HG03280 (cell line): ENCODE measurements around the gene DLGAP3.

Experiments
- ATAC-seq: cut with Tn5 transposase; IDR thresholded peaks from one replicate; pipeline ENCODE4 v1.9.1; 2021; ENCODE audit warnings: mild to moderate bottlenecking, moderate library complexity; ENCODE audit not compliant: unreplicated experiment

The DLGAP3 gene

DNA sequence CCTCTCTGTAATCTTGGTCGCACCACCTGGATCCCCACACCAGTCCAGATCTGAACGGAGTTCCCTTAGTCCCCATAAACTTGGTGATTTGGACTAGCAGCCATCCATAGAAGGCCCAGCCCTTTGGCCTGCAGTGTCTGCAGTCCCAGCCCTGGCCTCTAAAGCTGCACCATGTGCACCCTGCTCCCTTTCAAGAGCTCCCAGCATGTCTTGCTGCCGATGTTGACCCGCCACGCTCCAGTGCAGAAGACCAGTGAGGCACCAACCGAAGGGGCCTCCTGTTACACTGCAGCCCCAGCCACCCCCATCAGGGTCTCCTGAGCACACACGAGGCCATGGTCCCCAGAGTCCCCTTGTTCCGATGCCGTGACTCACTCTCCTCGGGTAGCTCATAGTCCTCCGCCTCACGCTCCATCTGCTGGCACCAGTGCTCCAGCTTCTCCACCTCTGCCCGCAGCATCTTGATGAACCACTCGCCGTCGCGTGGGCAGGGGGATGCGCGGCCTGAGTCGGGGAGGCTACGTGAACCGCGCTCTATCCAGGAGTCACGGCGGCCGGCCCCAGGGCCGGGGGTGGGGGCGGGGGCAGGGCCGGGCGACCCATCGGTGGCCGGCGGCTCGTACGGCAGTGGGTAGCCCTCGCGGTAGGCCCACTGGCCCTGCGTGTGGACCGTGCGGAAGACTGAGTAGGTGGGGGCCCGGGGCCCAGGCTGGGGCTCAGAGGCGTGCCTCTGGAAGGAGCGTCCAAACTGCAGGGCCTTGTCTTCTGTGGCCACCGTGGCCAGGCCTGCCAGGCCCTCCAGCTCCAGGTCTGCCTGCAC lies 61.0 kb downstream of the DLGAP3 start:
- ATAC-seq, result no peak

DNA sequence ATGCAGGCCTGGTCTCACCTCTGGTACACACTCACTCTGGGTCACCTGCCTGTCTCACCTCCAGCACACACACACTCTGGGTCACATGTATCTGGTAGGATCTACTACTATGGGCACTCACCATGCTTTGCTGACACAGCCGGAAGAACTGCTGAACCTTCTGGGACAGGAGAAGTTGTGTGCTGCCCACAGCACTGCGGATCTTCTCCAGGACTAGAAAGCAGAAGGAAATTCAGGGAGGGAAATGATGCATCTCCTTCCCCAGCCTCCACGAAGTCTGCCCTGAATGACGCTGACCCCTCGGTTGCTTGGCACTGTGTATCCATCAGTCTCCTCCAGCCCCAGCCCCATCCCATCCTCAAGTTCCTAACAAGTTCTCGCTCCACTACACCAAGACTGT lies 62.0 kb downstream of the DLGAP3 start:
- ATAC-seq, result no peak

DNA sequence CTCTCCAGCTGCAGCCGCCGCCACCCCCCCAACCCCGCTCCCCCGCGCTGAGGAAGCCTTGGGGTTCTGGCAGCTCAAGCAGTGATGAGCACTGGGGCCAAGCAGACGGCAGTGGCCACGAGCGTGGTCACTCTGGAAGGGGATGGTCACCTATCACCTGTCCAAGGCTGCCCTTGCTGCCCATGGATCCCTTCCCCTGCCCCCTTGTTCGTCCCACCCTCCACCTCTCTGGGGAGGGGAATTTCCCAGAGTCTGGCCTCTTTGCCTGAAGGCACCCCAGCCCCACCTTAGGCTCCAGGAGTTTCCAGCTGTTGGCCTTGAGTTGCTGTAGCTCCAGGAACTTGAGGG lies 62.7 kb downstream of the DLGAP3 start:
- peak; percentile 31 for ATAC-seq

DNA sequence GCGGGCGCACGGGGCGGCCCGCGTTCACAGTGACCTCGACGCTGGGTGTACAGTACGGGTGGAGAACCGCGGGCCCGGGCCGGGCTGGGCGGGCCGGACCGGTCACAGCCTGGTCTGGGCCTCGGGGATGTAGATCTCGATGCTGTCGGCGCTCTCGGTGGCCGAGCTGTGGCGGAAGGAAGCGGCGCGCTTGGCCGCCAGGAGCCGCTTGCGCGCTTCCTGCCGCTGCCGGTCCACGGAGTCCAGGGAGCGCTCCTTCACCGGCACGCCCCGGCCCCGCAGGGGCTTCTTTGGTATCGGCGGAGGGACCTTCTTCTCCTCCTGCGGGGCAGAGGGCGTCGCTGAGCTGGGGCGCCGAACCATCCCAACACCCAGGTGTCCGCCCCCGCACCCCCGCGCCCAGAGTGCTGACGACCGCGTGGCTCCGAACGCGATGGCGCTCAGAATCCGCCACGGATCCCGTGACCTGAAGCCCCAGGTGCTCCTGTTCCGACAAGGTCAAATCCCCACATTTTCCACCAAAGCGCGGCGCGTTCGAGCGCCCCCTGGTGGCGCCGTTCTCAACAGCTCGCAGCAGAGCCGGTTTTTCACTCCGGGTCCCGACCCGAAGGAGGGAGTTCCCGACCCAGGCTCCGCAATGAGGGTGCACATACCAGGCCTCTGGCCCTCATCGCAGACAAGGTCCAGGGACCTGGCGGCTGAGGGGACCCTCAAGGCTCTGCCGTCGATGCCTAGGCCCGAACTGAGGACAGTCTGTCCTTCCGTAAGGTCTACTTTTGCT lies 63.3 kb downstream of the DLGAP3 start:
- ATAC-seq, result peak; percentile 66

DNA sequence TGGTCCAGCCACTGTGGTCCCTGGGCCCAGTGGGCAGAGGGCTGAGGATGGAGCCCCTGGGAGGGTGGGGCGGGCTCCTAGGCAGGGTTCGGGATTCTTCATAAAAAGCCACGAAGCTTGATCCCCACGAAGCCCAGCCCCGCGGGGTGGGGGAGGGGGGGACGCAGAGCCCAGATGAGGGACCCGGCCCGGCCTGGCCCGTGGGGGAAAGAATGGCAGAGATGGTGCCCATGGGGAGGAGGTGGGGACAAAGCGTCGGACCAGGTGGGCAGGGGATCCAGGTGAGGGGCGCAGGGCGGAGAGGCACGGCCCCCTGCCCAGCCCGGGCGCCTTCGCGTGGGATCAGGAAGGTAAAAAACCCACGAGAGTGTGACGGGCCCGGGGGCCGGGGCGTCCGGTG lies 63.9 kb downstream of the DLGAP3 start:
- ATAC-seq, result no peak

DNA sequence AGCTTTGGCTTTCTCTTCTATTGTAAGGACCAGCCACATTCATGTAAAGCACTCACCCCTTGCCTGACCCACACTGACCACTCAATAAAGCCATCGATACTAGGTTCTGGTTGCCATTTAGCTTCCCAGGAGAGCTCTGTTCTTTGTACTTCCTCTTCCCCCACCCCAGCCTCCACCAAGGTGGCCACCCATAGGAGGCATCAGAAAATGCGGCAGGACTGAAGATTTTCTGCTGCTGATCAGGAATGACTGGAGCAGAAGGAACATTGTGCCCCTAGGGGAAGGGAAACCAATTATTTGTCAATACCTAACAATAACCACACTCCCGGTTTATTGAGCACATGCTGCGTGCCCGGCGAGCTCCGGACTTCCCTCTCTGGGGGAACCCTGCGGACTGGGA lies 64.7 kb downstream of the DLGAP3 start:
- ATAC-seq, result no peak

DNA sequence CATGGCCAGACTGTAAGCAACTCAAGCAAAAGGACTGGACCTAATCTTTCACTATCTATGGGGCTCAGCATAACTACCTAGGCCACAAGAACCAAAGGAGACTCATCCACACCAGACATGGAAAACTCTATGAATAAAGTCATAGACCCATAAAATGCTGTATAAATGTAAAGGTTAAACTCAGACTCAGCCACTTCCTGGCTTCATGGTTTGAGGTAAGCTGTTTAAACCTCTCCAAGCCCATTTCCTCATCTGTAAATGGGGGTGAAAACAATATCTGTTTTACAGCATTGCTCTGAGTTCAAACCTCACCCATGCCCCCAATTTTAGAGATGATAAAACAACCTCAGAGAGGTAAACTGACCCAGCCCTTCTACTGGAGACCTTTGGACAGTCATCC lies 65.9 kb downstream of the DLGAP3 start:
- ATAC-seq, result no peak

DNA sequence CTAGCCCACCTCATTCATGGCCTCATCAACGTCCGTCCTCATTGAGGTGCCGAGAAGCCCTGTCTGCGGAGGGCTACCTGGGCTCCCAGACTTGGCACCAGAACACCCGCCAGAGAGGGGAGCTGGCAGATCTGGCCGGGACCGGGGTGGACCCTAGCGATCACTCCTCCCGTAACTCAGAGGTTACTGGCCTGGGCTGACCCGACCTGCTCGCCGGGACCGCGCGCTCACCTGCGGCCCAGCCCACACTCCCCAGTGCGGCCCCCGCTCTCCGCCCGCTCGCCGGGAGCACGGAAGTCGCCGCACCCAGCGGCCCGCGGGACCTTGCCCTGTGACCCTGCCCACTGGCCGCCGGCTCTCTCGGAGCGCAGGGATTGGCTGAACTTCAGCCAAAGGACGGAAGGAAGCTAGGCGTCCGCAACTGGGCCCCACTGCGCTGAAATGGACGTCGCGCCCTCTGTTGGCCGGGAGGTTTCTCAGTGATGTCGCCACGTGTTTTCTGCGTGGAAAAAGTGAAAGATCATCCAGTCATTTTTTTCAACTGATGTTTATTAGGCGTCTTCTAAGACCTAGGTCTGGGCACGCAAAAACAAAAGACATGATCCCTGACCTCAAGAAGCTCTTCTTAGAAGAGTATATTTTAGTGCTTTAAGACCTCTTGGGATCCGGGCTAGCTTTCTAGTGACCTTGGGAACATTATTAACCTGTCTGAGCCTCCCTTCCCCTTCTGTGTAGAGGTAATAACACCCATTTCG lies 69.8 kb downstream of the DLGAP3 start, which contains the start of gene SMIM12:
Gene SMIM12 (minus strand): TSS at position 304 of the 755 bp plus-strand sequence. CDS start 3,772 bp downstream, outside the sequence.
- peak; percentile 97 for ATAC-seq

DNA sequence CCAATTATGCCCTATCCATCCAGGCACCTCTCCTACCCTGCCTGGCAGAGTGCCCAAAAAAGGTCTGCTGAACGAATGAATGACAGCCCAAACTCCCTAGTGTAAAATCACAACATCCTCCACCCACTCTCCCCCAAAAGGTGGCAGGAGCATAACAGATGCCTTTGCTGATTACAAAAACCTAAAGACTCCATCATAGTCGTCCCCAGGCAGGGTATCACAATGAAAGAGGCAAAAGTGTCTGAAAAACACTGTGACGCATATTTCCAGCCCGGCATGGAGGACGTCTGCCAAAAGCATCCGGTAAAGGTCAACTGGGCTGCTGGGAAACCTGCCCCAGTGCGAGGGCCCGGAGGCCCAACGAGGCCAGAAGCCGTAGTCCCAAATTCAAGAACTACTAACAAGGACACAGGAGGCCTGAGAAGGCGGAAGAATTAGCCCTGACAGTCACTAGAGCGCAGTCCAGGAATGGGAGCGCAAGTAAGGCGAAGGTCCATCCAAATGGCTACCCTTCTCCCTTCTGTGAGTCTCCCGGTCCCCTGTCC lies 70.5 kb downstream of the DLGAP3 start:
- no peak for ATAC-seq

DNA sequence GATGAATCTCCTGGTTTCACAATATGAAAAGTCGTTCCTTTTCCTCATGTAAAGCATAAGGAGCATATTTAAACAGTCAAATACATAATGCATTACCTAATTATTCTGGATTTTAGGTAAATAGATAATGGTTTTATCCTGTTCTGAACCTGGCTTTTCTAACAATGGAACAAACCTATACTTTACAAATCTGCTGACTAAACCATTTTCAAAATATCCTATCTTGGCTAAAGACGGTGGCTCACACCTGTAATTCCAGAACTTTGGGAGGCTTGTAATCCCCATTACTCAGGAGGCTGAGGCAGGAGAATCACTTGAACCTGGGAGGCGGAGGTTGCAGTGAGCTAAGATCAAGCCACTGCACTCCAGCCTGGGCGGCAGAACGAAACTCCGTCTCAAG lies 72.8 kb downstream of the DLGAP3 start:
- no peak for ATAC-seq

DNA sequence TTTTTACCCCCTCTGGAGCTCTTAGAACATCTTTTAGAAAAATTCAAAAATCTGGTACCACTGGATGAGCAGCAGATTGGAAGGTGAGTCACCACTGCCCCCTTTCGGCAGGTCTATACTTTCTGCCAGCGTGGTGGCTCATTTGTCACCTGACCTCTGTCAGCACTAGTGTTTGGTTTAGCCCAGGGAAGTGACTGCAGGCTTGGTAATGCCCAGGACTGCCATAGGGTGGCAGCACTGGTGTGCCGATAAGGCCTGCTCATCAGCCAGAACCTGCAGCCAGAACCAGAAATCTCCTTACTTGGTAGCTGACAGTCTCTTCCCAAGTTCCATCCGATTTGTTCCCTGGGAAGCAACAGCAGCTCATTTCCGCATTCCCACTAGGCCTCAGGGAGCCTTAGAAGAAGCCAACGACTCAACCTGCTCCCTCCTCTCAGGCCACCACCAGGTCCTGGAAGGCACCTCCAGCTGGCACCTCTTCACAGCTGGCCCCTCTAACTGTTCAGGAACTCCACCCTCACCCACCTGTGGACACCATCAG lies 76.7 kb downstream of the DLGAP3 start:
- peak; percentile 98 for ATAC-seq

DNA sequence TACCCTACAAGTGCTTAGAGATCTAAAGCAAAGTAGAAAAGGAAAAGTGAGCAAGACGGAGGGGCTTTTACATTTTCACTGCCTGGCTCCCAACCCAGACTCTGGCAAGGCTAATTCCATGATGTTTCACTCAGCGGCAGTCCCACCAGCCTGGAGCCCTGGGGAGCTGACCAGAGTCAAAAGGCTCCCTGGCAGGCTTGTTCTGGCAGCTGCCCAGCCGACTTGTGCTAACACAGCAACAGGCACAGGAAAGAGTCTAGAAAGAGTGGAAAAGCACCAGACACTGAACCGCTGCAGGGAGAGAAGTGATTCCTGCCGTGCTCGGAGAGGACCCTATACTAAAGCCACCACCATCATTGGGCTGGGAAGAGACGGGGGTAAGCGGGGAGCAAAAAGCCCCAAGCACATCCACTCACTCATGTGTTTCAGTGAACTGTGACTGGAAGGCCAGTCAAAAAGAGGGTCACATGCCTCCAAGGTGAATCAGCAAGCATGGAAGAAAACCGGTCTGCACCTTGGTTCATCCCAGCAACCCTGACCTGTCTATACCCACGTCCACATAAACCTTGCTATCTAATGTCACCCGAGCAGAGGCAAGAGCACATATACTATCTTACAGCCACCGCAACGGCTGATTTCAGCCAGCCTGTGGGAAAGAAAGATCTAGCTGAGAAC lies 77.9 kb downstream of the DLGAP3 start:
- no peak for ATAC-seq

DNA sequence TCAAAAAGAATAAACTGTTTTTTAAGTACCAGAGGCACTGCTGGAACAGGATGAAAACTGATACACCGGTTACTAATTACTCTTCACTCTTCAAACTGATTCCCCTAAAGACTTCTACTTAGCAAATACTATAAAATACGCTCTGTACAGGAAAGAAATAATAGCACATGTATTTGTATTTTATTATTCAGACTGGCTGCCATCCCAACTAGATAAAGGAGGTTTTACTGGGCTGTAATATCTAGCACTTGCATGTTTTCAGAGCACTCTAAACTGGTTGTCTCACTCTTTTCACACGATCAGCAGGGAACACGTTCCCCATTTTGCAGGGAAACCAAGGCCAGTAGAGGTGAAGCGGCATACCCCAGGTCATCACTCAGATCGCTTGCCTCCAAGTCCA lies 79.1 kb downstream of the DLGAP3 start:
- no peak for ATAC-seq

DNA sequence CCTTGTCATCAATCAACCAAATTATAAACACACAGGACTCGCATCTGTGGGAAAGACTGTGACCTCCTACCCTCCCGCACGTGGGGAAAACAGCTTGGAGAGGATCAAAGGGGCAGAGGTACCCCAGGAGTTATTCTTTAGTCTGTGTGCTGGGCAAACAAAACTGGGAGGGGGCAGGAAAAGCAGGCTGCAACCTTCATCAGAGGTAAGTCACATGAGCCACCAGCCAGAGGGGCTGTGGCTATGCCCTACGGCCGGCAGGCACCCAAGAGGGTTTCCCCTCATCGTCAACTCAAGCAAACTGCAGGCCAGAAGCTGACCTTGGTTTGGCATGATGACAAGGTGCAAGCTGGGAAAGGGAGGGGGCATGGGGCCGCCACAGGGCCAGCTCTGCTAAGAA lies 82.4 kb downstream of the DLGAP3 start:
- ATAC-seq, result no peak

DNA sequence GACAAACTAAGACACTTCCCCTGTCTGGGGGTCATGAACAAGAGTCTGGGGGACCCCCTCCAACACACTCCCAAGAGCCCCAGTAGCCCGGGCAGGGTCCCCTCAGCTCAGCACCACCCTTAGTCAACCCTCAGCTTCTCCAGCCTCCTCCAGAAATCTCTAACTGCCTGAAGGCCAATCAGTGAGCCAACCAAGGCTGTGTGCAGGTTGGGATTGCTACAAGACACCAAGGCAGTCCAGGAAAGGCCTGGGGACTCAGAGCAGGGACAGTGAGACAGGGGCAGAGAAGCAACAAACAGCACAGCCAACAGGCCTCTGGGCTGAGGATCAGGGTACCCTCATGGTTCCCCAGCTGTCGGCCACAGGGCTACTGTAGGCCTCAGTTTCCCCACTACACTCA lies 83.2 kb downstream of the DLGAP3 start:
- ATAC-seq, result no peak

DNA sequence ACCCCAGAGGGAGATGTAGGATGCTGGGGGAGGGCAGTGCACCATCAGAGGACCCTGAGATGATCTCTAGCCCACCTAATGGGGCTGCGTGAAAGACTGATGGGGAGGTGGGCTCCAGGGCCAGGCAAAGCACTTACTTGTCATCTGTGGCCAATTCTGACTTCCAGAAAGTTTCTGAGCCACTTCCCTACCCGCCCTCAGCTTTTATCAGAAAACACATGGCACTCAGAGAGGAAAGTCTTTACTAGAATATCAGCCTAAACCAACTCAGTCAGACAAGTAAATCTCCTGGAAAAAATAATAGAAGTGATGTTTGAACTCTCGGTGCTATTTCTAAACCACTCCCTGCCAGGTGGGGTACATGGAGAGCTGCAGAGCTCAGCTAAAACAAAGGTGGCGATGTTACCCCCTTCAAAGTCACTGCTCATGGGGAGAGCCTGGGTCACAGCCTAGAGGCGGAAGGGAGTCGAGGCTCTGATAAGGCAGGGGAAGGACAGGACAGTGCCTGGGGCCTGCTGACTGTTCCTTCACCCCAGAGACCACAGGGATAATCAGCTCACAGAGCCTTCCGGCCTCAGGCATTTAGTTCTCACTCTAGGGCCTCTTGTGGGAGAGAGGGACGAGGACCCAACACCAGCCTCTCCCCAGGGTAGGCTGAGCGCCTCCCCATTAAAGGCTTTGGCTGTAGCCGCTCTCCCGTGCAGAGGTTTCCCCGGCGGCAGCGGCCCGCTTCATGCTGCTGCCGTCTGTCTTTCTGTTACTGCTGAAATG lies 84.1 kb downstream of the DLGAP3 start:
- ATAC-seq, result no peak

DNA sequence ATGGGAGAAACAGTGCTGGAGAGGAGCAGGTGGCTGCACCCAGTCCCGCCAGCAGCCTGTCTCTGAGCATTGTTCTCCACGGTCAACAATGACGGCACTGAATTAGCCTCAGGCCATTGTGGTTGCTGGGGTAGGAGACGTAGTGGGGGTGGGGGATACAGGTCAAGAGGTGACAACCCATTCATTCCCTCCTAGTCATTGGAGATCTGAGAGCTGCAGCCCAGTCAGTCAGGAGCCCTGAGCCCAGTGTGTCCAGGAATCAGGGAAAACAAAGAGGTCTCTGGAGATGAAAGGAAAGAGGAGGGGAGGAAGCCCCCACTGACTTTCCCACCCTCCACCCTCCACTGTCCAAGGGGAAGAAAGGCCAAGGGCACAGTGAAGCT lies 85.2 kb downstream of the DLGAP3 start:
- ATAC-seq, result no peak

DNA sequence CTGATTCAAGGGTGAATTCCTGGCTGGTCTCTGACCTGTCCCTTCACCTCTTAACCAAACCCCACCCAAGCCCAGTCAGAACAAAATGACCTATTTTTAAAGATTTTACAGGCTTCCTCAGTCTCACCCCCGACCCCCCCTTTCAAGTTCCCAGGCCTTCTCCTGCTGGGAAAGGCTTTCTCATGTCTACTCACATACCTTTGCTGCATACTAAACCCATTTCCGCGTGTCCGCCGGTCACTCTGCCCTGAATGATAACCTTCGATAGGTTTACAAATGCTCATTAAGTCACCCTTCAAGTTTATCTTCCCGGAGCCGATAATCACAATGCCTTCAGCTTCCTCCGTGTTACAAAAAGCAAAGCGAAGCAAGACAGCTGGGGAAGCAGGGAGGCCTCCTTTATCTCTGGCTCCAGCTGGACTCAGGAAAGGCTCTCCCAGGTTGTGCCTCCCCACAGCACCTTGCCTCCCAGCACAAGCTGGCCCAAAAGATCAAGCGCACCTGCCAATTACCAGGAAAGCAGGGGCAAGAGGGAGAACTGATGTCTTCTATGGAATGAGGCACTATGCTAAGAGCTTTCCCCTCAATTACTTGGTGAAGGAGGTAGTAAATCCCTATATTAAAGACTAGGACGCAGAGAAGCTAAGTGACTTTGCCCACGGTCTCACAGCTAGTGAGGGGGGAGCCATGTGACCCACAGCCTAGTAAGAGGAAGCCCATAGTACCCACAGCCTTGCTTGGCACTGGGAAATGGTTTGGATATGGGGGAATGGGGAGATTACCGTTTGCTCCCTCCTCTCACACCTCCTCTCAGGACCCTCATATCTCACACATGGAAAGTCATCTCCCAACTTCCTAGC lies 85.8 kb downstream of the DLGAP3 start:
- no peak for ATAC-seq

DNA sequence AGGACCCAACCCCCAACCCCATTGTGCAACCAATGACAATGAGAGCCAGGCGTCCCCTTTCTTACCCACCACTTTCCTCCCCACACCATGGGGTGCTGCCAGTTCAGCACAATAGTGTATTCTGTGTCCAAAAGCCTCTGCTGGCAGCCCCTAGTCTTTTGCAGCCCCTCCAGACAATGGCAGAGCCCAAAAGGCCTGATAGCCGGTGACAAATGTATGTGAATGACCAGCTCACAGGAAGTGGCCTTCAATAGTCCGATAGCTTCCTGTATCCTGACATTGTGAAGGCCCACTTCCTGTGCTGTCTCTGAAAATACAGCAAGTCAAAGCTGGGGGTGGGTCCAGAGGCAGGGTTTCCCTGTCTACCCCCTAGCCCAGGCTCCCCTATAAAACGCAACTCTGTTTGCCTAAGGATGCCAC lies 86.5 kb downstream of the DLGAP3 start:
- ATAC-seq, result no peak
